MM.1S (cell line): ENCODE measurements around the gene DACH2.

ENCODE experiments used
- DNase-seq: peaks from one replicate; pipeline ENCODE4 v3.0.0-alpha.2; 2015
- H2AFZ ChIP-seq: fragments of 300-600 bp; sonication (generic); 2 replicates; pipeline ENCODE4 v1.6.0; 2016; ENCODE audit warnings: antibody characterized with exemption, low read length
- H3F3A ChIP-seq: fragments of 300-600 bp; sonication (generic); 2 replicates; pipeline ENCODE4 v1.6.1; 2016; ENCODE audit warnings: mild to moderate bottlenecking, antibody characterized with exemption, low read length, moderate library complexity, mixed read lengths; ENCODE audit not compliant: insufficient read depth
- H3K27ac ChIP-seq: fragments of 300-600 bp; sonication (generic); 2 replicates; pipeline ENCODE4 v1.5.1; 2016; ENCODE audit warnings: mild to moderate bottlenecking, low read length
- H3K27me3 ChIP-seq: fragments of 300-600 bp; sonication (generic); replicated peaks from 2 replicates; pipeline ENCODE4 v1.6.0; 2016; ENCODE audit warnings: low read length; ENCODE audit not compliant: insufficient read depth
- H3K36me3 ChIP-seq: fragments of 300-600 bp; sonication (generic); replicated peaks from 2 replicates; pipeline ENCODE4 v1.6.1; 2016; ENCODE audit warnings: mild to moderate bottlenecking, low read length, mixed read lengths; ENCODE audit not compliant: insufficient read depth
- H3K4me1 ChIP-seq: fragments of 300-600 bp; sonication (generic); 2 replicates; pipeline ENCODE4 v1.6.1; 2016; ENCODE audit warnings: low read length, mixed read lengths
- H3K4me2 ChIP-seq: fragments of 300-600 bp; sonication (generic); 2 replicates; pipeline ENCODE4 v1.6.0; 2016; ENCODE audit warnings: low read depth, low read length
- H3K4me3 ChIP-seq: fragments of 300-600 bp; sonication (generic); 2 replicates; pipeline ENCODE4 v1.5.1; 2016; ENCODE audit warnings: low read length, mixed read lengths
- H3K79me2 ChIP-seq: fragments of 300-600 bp; sonication (generic); 2 replicates; pipeline ENCODE4 v1.6.1; 2016; ENCODE audit warnings: mixed run types, low read length, mixed read lengths
- H3K9ac ChIP-seq: fragments of 300-600 bp; sonication (generic); 2 replicates; pipeline ENCODE4 v1.6.1; 2016; ENCODE audit warnings: low read length, mixed read lengths
- H3K9me2 ChIP-seq: fragments of 300-600 bp; sonication (generic); replicated peaks from 2 replicates; pipeline ENCODE4 v1.6.1; 2016; ENCODE audit warnings: mild to moderate bottlenecking, low read length, mixed read lengths; ENCODE audit not compliant: insufficient read depth
- H3K9me3 ChIP-seq: fragments of 300-600 bp; sonication (generic); replicated peaks from 2 replicates; pipeline ENCODE4 v1.6.1; 2016; ENCODE audit warnings: mild to moderate bottlenecking, low read length, mixed read lengths; ENCODE audit not compliant: insufficient read depth
- H4K20me1 ChIP-seq: fragments of 300-600 bp; sonication (generic); 2 replicates; pipeline ENCODE4 v1.6.1; 2016; ENCODE audit warnings: mild to moderate bottlenecking, low read length, moderate library complexity, mixed read lengths; ENCODE audit not compliant: insufficient read depth
- CTCF ChIP-seq: fragments of 300-600 bp; sonication (generic); IDR thresholded peaks from 2 replicates; pipeline ENCODE4 v1.5.1; 2016; ENCODE audit warnings: antibody characterized with exemption, low read length, mixed read lengths
- EZH2 ChIP-seq: fragments of 300-600 bp; sonication (generic); optimal IDR thresholded peaks from 2 replicates; pipeline ENCODE3; 2017; ENCODE audit warnings: low read depth, mild to moderate bottlenecking, antibody characterized with exemption, low read length, mixed read lengths
- EZH2phosphoT487 ChIP-seq: fragments of 300-600 bp; sonication (generic); IDR thresholded peaks from 2 replicates; pipeline ENCODE4 v1.6.1; 2018; ENCODE audit warnings: antibody characterized with exemption, low read length

DACH2 gene

GRCh38 chrX:86369847-86370630 is 221.8 kb downstream of the DACH2 start:
- no peaks in the 10 kb centered on the region for H3F3A ChIP-seq
- no peaks in the 10 kb centered on the region for H3K9me2 ChIP-seq
- DNase-seq: no peak
- H3K4me3 ChIP-seq: no peak overlapping the region
- no peaks in the 10 kb centered on the region for H3K79me2 ChIP-seq
- TF ChIP-seq CTCF (no peak), EZH2 (no peak), EZH2phosphoT487 (no peak)
- H2AFZ ChIP-seq: no peak overlapping the region
- H3K4me1 ChIP-seq: no peaks in the 10 kb centered on the region
- no peak overlapping the region for H3K9ac ChIP-seq
- no peak overlapping the region for H3K4me2 ChIP-seq
- H4K20me1 ChIP-seq: no peaks in the 10 kb centered on the region
- no peaks in the 10 kb centered on the region for H3K27me3 ChIP-seq
- H3K27ac ChIP-seq: no peak overlapping the region
- no peaks in the 10 kb centered on the region for H3K9me3 ChIP-seq
- no peaks in the 10 kb centered on the region for H3K36me3 ChIP-seq

- Histone ChIP-seq H3K4me3 (no peak overlapping the region), H3K27me3 (no peaks in the 10 kb centered on the region), H3K4me2 (no peak overlapping the region), H3K4me1 (no peaks in the 10 kb centered on the region), H2AFZ (no peak overlapping the region), H3K27ac (no peak overlapping the region), H3F3A (no peaks in the 10 kb centered on the region), H3K9me3 (no peaks in the 10 kb centered on the region), H4K20me1 (no peaks in the 10 kb centered on the region), H3K9ac (no peak overlapping the region), H3K9me2 (no peaks in the 10 kb centered on the region), H3K36me3 (no peaks in the 10 kb centered on the region), H3K79me2 (no peaks in the 10 kb centered on the region)
- DNase-seq: no peak
- TF ChIP-seq EZH2 (no peak), EZH2phosphoT487 (no peak), CTCF (no peak)
Observed at GRCh38 chrX:86370927-86371326, 222.7 kb downstream of the DACH2 start.

- H3K27ac ChIP-seq: no peak overlapping the region
- H3F3A ChIP-seq: no peaks in the 10 kb centered on the region
- no peaks in the 10 kb centered on the region for H3K9me3 ChIP-seq
- H3K36me3 ChIP-seq: no peaks in the 10 kb centered on the region
- H2AFZ ChIP-seq: no peak overlapping the region
- no peaks in the 10 kb centered on the region for H3K4me1 ChIP-seq
- no peak overlapping the region for H3K9ac ChIP-seq
- no peaks in the 10 kb centered on the region for H3K79me2 ChIP-seq
- TF ChIP-seq CTCF (no peak), EZH2 (no peak), EZH2phosphoT487 (no peak)
- no peak overlapping the region for H3K4me2 ChIP-seq
- H4K20me1 ChIP-seq: no peaks in the 10 kb centered on the region
- H3K27me3 ChIP-seq: no peaks in the 10 kb centered on the region
- no peaks in the 10 kb centered on the region for H3K9me2 ChIP-seq
- H3K4me3 ChIP-seq: no peak overlapping the region
- no peak for DNase-seq
Observed at GRCh38 chrX:86379209-86379608, 231.0 kb downstream of the DACH2 start.
